HCT116 (cell line): ENCODE measurements around the gene EMC10. TPM values are rescaled to one million over a fixed set of nuclear protein-coding genes. Genes with fewer than 3 reads are reported as not detected.

Experiments used
- ATAC-seq: fragments of 200-7000 bp; cut with Tn5 transposase; 2 replicates; pipeline ENCODE4 v1.9.1; 2020; ENCODE audit warnings: mild to moderate bottlenecking, moderate library complexity
- BruUV-seq: library from RNA; stranded (reverse); fragments of 400-500 nt; replicated peaks from 2 replicates; lab custom pipeline; 2021; lab: Mats Ljungman, UMichigan
- CTCF ChIA-PET: fragments of 300-600 bp; sonication (Branson Sonifier 250); formaldehyde crosslinking; loops from one replicate; lab custom pipeline; 2021; ENCODE audit warnings: antibody characterized with exemption; lab: Charles Lee
- POLR2A ChIA-PET: fragments of 300-600, 350-600 bp; sonication (Branson Sonifier 250); formaldehyde crosslinking; loops from one replicate; lab custom pipeline; 2021; ENCODE audit warnings: antibody characterized with exemption; lab: Charles Lee
- RAD21 ChIA-PET, 2 experiments: fragments of 300-600 bp; sonication (Branson Sonifier 250); formaldehyde crosslinking; loops; one replicate each; lab custom pipeline; 2023; ENCODE audit warnings: low total read pairs in 2 of 2; ENCODE audit not compliant: uncharacterized antibody in 2 of 2, unreplicated experiment in 2 of 2, low non-redundant PET in 1 of 2; lab: Charles Lee
- DNase-seq: peaks from one replicate; pipeline ENCODE4 v3.0.0-alpha.2; 2010; ENCODE audit warnings: low read depth, low spot score
- H2AFZ ChIP-seq: fragments of 200-600 bp; shearing (Covaris generic), sonication (generic); 2 replicates; pipeline ENCODE4 v1.6.1; 2017; ENCODE audit warnings: low read depth, mixed run types, mixed read lengths, antibody characterized with exemption, low read length; ENCODE audit not compliant: poor library complexity, severe bottlenecking
- H3K27ac ChIP-seq: 2 replicates; pipeline ENCODE4 v1.5.1; 2012; ENCODE audit warnings: low read depth, low read length
- H3K27me3 ChIP-seq: fragments of 200-600 bp; sonication (generic); 2 replicates; pipeline ENCODE4 v1.6.1; 2016; ENCODE audit warnings: mixed run types, low read length, mixed read lengths; ENCODE audit not compliant: insufficient read depth
- H3K36me3 ChIP-seq, 2 experiments: fragments of 200-500 bp in 1 of 2; fragments of 200-600 bp in 1 of 2; sonication (Bioruptor generic) in 1 of 2; sonication (generic) in 1 of 2; 2 replicates each; pipeline versions ENCODE4 v1.5.1 to v1.6.1; 2014 to 2016; ENCODE audit warnings: low read length in 2 of 2, inconsistent platforms in 1 of 2, mixed read lengths in 1 of 2, mixed run types in 1 of 2; ENCODE audit not compliant: insufficient read depth in 2 of 2, control insufficient read depth in 1 of 2
- H3K4me1 ChIP-seq, 2 experiments: fragments of 200-600 bp in 1 of 2; sonication (generic) in 1 of 2; 2 replicates each; pipeline versions ENCODE4 v1.5.1 to v1.6.1; 2012 to 2017; ENCODE audit warnings: low read length in 2 of 2, inconsistent platforms in 1 of 2, mild to moderate bottlenecking in 1 of 2, mixed read lengths in 1 of 2, mixed run types in 1 of 2, moderate library complexity in 1 of 2; ENCODE audit not compliant: insufficient read depth in 2 of 2, control insufficient read depth in 1 of 2
- H3K4me2 ChIP-seq: fragments of 200-600 bp; sonication (generic); 2 replicates; pipeline ENCODE4 v1.6.1; 2017; ENCODE audit warnings: mixed run types, low read length, mixed read lengths
- H3K4me3 ChIP-seq, 2 experiments: fragments of 200-600 bp in 1 of 2; sonication (generic) in 1 of 2; replicated peaks in 1 of 2; 2 replicates each; pipeline ENCODE4 v1.5.1; 2011 to 2016; ENCODE audit warnings: low read length in 2 of 2, control low read depth in 1 of 2, low read depth in 1 of 2, mild to moderate bottlenecking in 1 of 2, mixed read lengths in 1 of 2, mixed run types in 1 of 2
- H3K79me2 ChIP-seq: fragments of 200-600 bp; sonication (generic); 2 replicates; pipeline ENCODE4 v1.6.1; 2017; ENCODE audit warnings: mild to moderate bottlenecking, mixed run types, low read length, moderate library complexity, mixed read lengths; ENCODE audit not compliant: insufficient read depth
- H3K9ac ChIP-seq: fragments of 200-600 bp; sonication (generic); 2 replicates; pipeline ENCODE4 v1.6.1; 2016; ENCODE audit warnings: low read length, mixed read lengths
- H3K9me2 ChIP-seq: fragments of 200-600 bp; sonication (generic), shearing (Covaris generic); 2 replicates; pipeline ENCODE4 v1.6.1; 2017; ENCODE audit warnings: mixed run types, mild to moderate bottlenecking, moderate library complexity; ENCODE audit not compliant: insufficient read depth
- H3K9me3 ChIP-seq, 2 experiments: fragments of 200-500 bp in 1 of 2; fragments of 200-600 bp in 1 of 2; sonication (Bioruptor generic) in 1 of 2; sonication (generic) in 1 of 2; 2 replicates each; pipeline ENCODE4 v1.6.1; 2014 to 2017; ENCODE audit warnings: low read length in 2 of 2, mixed read lengths in 2 of 2, inconsistent platforms in 1 of 2, low read depth in 1 of 2, mild to moderate bottlenecking in 1 of 2, mixed run types in 1 of 2, moderate library complexity in 1 of 2; ENCODE audit not compliant: control insufficient read depth in 1 of 2, insufficient read depth in 1 of 2
- H4K20me1 ChIP-seq: fragments of 200-600 bp; sonication (generic), shearing (Covaris generic); 2 replicates; pipeline ENCODE4 v1.6.1; 2017; ENCODE audit warnings: mixed run types, mild to moderate bottlenecking, moderate library complexity; ENCODE audit not compliant: insufficient read depth
- ATF3 ChIP-seq: IDR thresholded peaks from 2 replicates; pipeline ENCODE4 v1.6.1; 2012
- CBX3 ChIP-seq: IDR thresholded peaks from 2 replicates; pipeline ENCODE4 v1.6.1; 2012; ENCODE audit warnings: low read depth
- EZH2 ChIP-seq: fragments of 200-600 bp; sonication (generic); IDR thresholded peaks from 2 replicates; pipeline ENCODE4 v1.6.1; 2017; ENCODE audit warnings: antibody characterized with exemption, mixed run types
- EZH2phosphoT487 ChIP-seq: fragments of 200-600 bp; IDR thresholded peaks from 2 replicates; pipeline ENCODE4 v1.6.1; 2018; ENCODE audit warnings: antibody characterized with exemption, borderline replicate concordance
- FOSL1 ChIP-seq: IDR thresholded peaks from 2 replicates; pipeline ENCODE4 v1.6.1; 2012; ENCODE audit warnings: low read depth
- MAX ChIP-seq: IDR thresholded peaks from 2 replicates; pipeline ENCODE4 v1.6.1; 2012
- POLR2A ChIP-seq: IDR thresholded peaks from 2 replicates; pipeline ENCODE4 v1.7.0; 2011; ENCODE audit warnings: borderline replicate concordance; ENCODE audit not compliant: insufficient read depth, insufficient read length; ENCODE audit errors: extremely low read depth
- POLR2AphosphoS5 ChIP-seq: IDR thresholded peaks from 2 replicates; pipeline ENCODE4 v1.6.1; 2011; ENCODE audit warnings: mild to moderate bottlenecking, low read depth, low read length, moderate library complexity
- REST ChIP-seq: IDR thresholded peaks from 2 replicates; pipeline ENCODE4 v1.6.1; 2012; ENCODE audit warnings: low read depth
- SRF ChIP-seq: IDR thresholded peaks from 2 replicates; pipeline ENCODE4 v1.6.1; 2012; ENCODE audit warnings: low read depth
- ZNF274 ChIP-seq: fragments of 200-500 bp; sonication (Bioruptor generic); IDR thresholded peaks from 2 replicates; pipeline ENCODE4 v1.6.1; 2014; ENCODE audit warnings: mild to moderate bottlenecking, low read depth, low read length, inconsistent platforms
- intact Hi-C: fragments of 100-400 bp; cut with micrococcal nuclease; formaldehyde crosslinking; loops from 2 replicates; pipeline ENCODE4 v1.10.0; 2022
- total RNA-seq: library from RNA; stranded (reverse); gene quantifications from one replicate; pipeline ENCODE4 v1.2.1, GENCODE V29; 2021; ENCODE audit not compliant: unreplicated experiment
- TF ChIP-seq, protein P1 (sequence below): IDR thresholded peaks from 2 replicates; pipeline ENCODE4 v1.6.1; 2011; ENCODE audit warnings: mild to moderate bottlenecking, low read length, moderate library complexity; ENCODE audit not compliant: insufficient replicate concordance; ENCODE audit errors: extremely low read depth
- TF ChIP-seq, protein P2 (sequence below), 3 experiments: fragments of 200-600 bp in 1 of 3; sonication (generic) in 1 of 3; IDR thresholded peaks in 2 of 3; conservative IDR thresholded peaks in 1 of 3; 2 replicates each; pipeline ENCODE4 v1.5.1; 2012 to 2017; ENCODE audit warnings: low read depth in 2 of 3, low read length in 2 of 3, antibody characterized with exemption in 1 of 3, borderline replicate concordance in 1 of 3, control low read depth in 1 of 3, mild to moderate bottlenecking in 1 of 3, mixed read lengths in 1 of 3, mixed run types in 1 of 3, moderate library complexity in 1 of 3; ENCODE audit not compliant: insufficient read depth in 1 of 3

Gene EMC10
- total RNA-seq, 1 experiment from 2014 or later = 92.4 TPM

DNA sequence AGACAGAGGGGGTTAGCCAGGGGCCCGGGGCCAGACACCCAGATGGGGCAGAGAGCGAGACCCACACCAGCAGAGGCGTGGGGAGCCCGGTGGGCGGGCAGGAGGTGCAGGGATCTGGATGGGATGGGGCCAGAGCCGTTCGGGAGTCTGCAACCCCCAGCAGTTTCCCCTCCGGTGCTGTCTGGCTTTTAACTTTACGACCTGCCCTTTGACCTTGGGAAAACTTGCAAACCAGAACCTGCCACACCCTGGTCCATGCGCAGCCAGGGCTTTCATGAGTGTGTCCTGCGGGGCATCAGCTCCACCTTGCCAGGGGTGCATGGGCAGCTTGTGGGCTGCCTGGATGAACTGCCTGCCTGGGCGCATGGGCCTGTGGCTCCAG is 24.9 kb downstream of the EMC10 start:
- ChIA-PET CTCF (no interaction called here), RAD21 (no interaction called here), POLR2A (no interaction called here)
- Histone ChIP-seq H3K4me1 (peaks cover 0 to 9% of the 10 kb centered on the region in 2 experiments; a peak in 3 of 4 replicates), H3K4me2 (no peak overlapping the region), H3K9ac (no peak overlapping the region), H3K27me3 (no peaks in the 10 kb centered on the region), H3K36me3 (no peaks in the 10 kb centered on the region; a peak in 1 of 4 replicates), H3K79me2 (no peaks in the 10 kb centered on the region), H3K27ac (no peak overlapping the region), H4K20me1 (no peaks in the 10 kb centered on the region), H3K4me3 (no peak overlapping the region), H3K9me2 (no peaks in the 10 kb centered on the region), H2AFZ (no peak overlapping the region), H3K9me3 (no peaks in the 10 kb centered on the region)
- TF ChIP-seq, protein P1, sequence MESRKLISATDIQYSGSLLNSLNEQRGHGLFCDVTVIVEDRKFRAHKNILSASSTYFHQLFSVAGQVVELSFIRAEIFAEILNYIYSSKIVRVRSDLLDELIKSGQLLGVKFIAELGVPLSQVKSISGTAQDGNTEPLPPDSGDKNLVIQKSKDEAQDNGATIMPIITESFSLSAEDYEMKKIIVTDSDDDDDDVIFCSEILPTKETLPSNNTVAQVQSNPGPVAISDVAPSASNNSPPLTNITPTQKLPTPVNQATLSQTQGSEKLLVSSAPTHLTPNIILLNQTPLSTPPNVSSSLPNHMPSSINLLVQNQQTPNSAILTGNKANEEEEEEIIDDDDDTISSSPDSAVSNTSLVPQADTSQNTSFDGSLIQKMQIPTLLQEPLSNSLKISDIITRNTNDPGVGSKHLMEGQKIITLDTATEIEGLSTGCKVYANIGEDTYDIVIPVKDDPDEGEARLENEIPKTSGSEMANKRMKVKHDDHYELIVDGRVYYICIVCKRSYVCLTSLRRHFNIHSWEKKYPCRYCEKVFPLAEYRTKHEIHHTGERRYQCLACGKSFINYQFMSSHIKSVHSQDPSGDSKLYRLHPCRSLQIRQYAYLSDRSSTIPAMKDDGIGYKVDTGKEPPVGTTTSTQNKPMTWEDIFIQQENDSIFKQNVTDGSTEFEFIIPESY = no peak
- TF ChIP-seq MAX (no peak), FOSL1 (no peak), CBX3 (no peak), SRF (no peak), ZNF274 (no peak), POLR2A (no peak), EZH2phosphoT487 (no peak), REST (no peak), POLR2AphosphoS5 (no peak), ATF3 (no peak), EZH2 (no peak)
- TF ChIP-seq, protein P2, sequence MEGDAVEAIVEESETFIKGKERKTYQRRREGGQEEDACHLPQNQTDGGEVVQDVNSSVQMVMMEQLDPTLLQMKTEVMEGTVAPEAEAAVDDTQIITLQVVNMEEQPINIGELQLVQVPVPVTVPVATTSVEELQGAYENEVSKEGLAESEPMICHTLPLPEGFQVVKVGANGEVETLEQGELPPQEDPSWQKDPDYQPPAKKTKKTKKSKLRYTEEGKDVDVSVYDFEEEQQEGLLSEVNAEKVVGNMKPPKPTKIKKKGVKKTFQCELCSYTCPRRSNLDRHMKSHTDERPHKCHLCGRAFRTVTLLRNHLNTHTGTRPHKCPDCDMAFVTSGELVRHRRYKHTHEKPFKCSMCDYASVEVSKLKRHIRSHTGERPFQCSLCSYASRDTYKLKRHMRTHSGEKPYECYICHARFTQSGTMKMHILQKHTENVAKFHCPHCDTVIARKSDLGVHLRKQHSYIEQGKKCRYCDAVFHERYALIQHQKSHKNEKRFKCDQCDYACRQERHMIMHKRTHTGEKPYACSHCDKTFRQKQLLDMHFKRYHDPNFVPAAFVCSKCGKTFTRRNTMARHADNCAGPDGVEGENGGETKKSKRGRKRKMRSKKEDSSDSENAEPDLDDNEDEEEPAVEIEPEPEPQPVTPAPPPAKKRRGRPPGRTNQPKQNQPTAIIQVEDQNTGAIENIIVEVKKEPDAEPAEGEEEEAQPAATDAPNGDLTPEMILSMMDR (IDR thresholded peaks at IDR 0.05 in 2 of 3, conservative IDR thresholded peaks at IDR 0.05 in 1 of 3; ENCODE audit: borderline replicate concordance in 1 of 3, insufficient read depth in 1 of 3, low read depth in 2 of 3, low read length in 2 of 3) = no peak
- no peak for ATAC-seq
- no peak for DNase-seq
- intact Hi-C loops = no loop called here
- no TSS peak for BruUV-seq
